ENCODE results near the gene C11orf71. TPM values are rescaled to one million over a fixed set of nuclear protein-coding genes. Genes with fewer than 3 reads are reported as not detected.

Gene C11orf71
- total and polyA plus RNA-seq, 9 of the 15 experiments (the other 6 are each of a cell fraction or from before 2014, with no cell fraction given), result 2.9 to 15.1 (median 9.1) TPM

- TF ChIP-seq ZNF316 (IDR thresholded peaks at IDR 0.05), result peak; percentile 97
- TF ChIP-seq RCOR1 (IDR thresholded peaks at IDR 0.05; ENCODE audit: borderline replicate concordance in 1 of 2, low read depth in 2 of 2, low read length in 2 of 2), result no peak
- no peak for TF ChIP-seq TFAP4 (CRISPR knock-in tag; IDR thresholded peaks at IDR 0.05; ENCODE audit: borderline replicate concordance)
- TF ChIP-seq ARID1B (IDR thresholded peaks at IDR 0.05), result peak; percentile 50
- TF ChIP-seq NFXL1 (CRISPR knock-in tag; IDR thresholded peaks at IDR 0.05), result no peak
- peak; percentile 90 for TF ChIP-seq MAFG (tag; conservative IDR thresholded peaks at IDR 0.05)
- peak; percentile 3; the same call in 1 of the 2 replicates for TF ChIP-seq VEZF1 (CRISPR knock-in tag; IDR thresholded peaks at IDR 0.05)
- TF ChIP-seq ATF1 (CRISPR knock-in tag; IDR thresholded peaks at IDR 0.05), result no peak
- TF ChIP-seq ATF1 (tag; IDR thresholded peaks at IDR 0.05), result no peak
- peak; percentile 22; the same call in 1 of the 2 replicates for TF ChIP-seq BACH1 (tag; IDR thresholded peaks at IDR 0.05)
- TF ChIP-seq TAF9B (IDR thresholded peaks at IDR 0.05; ENCODE audit: partially characterized antibody), result no peak
- peak; percentile 73 for TF ChIP-seq MAFK (IDR thresholded peaks at IDR 0.05; ENCODE audit: low read length)
- TF ChIP-seq PHF20 (IDR thresholded peaks at IDR 0.05; ENCODE audit: partially characterized antibody), result no peak
- TF ChIP-seq PBX2 (CRISPR knock-in tag; IDR thresholded peaks at IDR 0.05; ENCODE audit: low read depth), result no peak; the same call in 1 of the 2 replicates
- peak; percentile 89 for TF ChIP-seq PBX2 (tag; conservative IDR thresholded peaks at IDR 0.05; ENCODE audit: low read depth)
- 0 out of 2 replicates have a peak, but pooled peaks have one; percentile 20 for TF ChIP-seq MYNN (IDR thresholded peaks at IDR 0.05)
- no peak for TF ChIP-seq MYNN (CRISPR knock-in tag; IDR thresholded peaks at IDR 0.05)
- TF ChIP-seq MAFF (IDR thresholded peaks at IDR 0.05; ENCODE audit: low read length), result peak; percentile 75; the same call in 1 of the 2 replicates
- peak; percentile 91 for TF ChIP-seq MEIS2 (IDR thresholded peaks at IDR 0.05; ENCODE audit: partially characterized antibody)
- 0 out of 2 replicates have a peak, but pooled peaks have one; percentile 6 for TF ChIP-seq CBFA2T3 (IDR thresholded peaks at IDR 0.05)
Observed at GRCh38 chr11:114397349-114397982, 2.8 kb downstream of the C11orf71 start (continued).
